A673 (cell line): Measurements from ENCODE around the gene AMOTL1. TPM values are rescaled to one million over a fixed set of nuclear protein-coding genes. Genes with fewer than 3 reads are reported as not detected.

Experiments used
- BruUV-seq: library from RNA; stranded (reverse); fragments of 400-500 nt; replicated peaks from 2 replicates; lab custom pipeline; 2021; lab: Mats Ljungman, UMichigan
- CTCF ChIA-PET: fragments of 300-600 bp; sonication (Branson Sonifier 250); formaldehyde crosslinking; loops from one replicate; lab custom pipeline; 2022; ENCODE audit warnings: antibody characterized with exemption; lab: Charles Lee
- POLR2A ChIA-PET: fragments of 300-600 bp; sonication (Branson Sonifier 250); formaldehyde crosslinking; loops from one replicate; lab custom pipeline; 2022; ENCODE audit warnings: antibody characterized with exemption; ENCODE audit not compliant: low non-redundant PET; lab: Charles Lee
- DNase-seq: peaks from one replicate; pipeline ENCODE4 v3.0.0-alpha.2; 2015; ENCODE audit warnings: low spot score
- H3K27ac ChIP-seq: fragments of 200-600 bp; sonication (generic); 2 replicates; pipeline ENCODE4 v1.5.1; 2016; ENCODE audit warnings: mixed run types, low read depth, mild to moderate bottlenecking, mixed read lengths, antibody characterized with exemption, low read length; ENCODE audit not compliant: poor library complexity, severe bottlenecking
- H3K27me3 ChIP-seq: fragments of 200-600 bp; sonication (generic); replicated peaks from 2 replicates; pipeline ENCODE4 v1.6.1; 2017; ENCODE audit warnings: mixed run types, low read depth, mild to moderate bottlenecking, mixed read lengths, antibody characterized with exemption, low read length; ENCODE audit not compliant: insufficient read depth, poor library complexity
- H3K36me3 ChIP-seq: fragments of 200-600 bp; sonication (generic); 2 replicates; pipeline ENCODE4 v1.6.1; 2016; ENCODE audit warnings: mixed run types, mild to moderate bottlenecking, mixed read lengths, antibody characterized with exemption, low read length; ENCODE audit not compliant: insufficient read depth, poor library complexity, severe bottlenecking
- H3K4me1 ChIP-seq: fragments of 200-600 bp; sonication (generic); 2 replicates; pipeline ENCODE4 v1.6.1; 2017; ENCODE audit warnings: mixed run types, mild to moderate bottlenecking, mixed read lengths, antibody characterized with exemption, low read length; ENCODE audit not compliant: insufficient read depth, poor library complexity, severe bottlenecking
- H3K4me3 ChIP-seq: fragments of 200-600 bp; sonication (generic); 2 replicates; pipeline ENCODE4 v1.5.1; 2016; ENCODE audit warnings: low read depth, mixed run types, mild to moderate bottlenecking, mixed read lengths, low read length; ENCODE audit not compliant: poor library complexity, severe bottlenecking
- H3K9me3 ChIP-seq: fragments of 200-600 bp; sonication (generic); 2 replicates; pipeline ENCODE4 v1.6.1; 2016; ENCODE audit warnings: mixed run types, low read depth, mild to moderate bottlenecking, mixed read lengths, antibody characterized with exemption, low read length; ENCODE audit not compliant: poor library complexity, severe bottlenecking
- EZH2 ChIP-seq: fragments of 200-600 bp; sonication (generic); IDR thresholded peaks from 2 replicates; pipeline ENCODE4 v1.6.1; 2017; ENCODE audit warnings: borderline replicate concordance, low read depth, mild to moderate bottlenecking, mixed read lengths, antibody characterized with exemption, low read length; ENCODE audit not compliant: poor library complexity, severe bottlenecking
- intact Hi-C: fragments of 100-400 bp; cut with micrococcal nuclease; formaldehyde crosslinking; loops from one replicate; pipeline ENCODE4 v1.10.0; 2022; ENCODE audit not compliant: unreplicated experiment
- total RNA-seq: library from RNA; stranded (reverse); gene quantifications from 2 replicates; pipeline ENCODE4 v1.2.3, GENCODE V29; 2021
- TF ChIP-seq, protein P1 (sequence below): fragments of 300-800, 200-600 bp; sonication (generic); conservative IDR thresholded peaks from 2 replicates; pipeline ENCODE4 v1.5.1; 2017; ENCODE audit warnings: low read depth, mild to moderate bottlenecking, antibody characterized with exemption, low read length, moderate library complexity, mixed read lengths

AMOTL1 gene
- total RNA-seq, 1 experiment from 2014 or later, result 68.5 TPM

DNA sequence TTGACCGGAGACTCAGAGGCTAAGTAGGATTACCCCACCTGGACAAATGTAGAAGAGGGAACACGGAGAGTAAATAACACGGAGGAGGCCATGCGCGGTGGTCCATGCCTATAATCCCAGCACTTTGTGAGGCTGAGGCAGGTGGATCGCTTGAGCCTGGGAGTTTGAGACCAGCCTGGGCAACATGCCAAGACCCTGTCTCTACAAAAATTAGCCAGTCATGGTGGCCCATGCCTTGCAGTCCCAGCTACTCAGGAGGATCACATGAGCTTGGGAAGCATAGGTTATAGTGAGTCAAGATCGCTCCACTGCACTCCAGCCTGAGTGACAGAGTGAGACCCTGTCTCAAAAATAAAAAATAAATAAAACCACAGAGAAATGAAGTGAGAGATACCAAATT is 53.9 kb downstream of the AMOTL1 start:
- BruUV-seq, result no TSS peak
- Histone ChIP-seq H3K27me3 (no peaks in the 10 kb centered on the region), H3K4me1 (peaks cover 12% of the 10 kb centered on the region), H3K9me3 (peaks cover 7% of the 10 kb centered on the region), H3K4me3 (no peak overlapping the region), H3K36me3 (peaks cover 26% of the 10 kb centered on the region), H3K27ac (no peak overlapping the region)
- intact Hi-C loops, result no loop called here
- TF ChIP-seq EZH2, result no peak
- TF ChIP-seq, protein P1, sequence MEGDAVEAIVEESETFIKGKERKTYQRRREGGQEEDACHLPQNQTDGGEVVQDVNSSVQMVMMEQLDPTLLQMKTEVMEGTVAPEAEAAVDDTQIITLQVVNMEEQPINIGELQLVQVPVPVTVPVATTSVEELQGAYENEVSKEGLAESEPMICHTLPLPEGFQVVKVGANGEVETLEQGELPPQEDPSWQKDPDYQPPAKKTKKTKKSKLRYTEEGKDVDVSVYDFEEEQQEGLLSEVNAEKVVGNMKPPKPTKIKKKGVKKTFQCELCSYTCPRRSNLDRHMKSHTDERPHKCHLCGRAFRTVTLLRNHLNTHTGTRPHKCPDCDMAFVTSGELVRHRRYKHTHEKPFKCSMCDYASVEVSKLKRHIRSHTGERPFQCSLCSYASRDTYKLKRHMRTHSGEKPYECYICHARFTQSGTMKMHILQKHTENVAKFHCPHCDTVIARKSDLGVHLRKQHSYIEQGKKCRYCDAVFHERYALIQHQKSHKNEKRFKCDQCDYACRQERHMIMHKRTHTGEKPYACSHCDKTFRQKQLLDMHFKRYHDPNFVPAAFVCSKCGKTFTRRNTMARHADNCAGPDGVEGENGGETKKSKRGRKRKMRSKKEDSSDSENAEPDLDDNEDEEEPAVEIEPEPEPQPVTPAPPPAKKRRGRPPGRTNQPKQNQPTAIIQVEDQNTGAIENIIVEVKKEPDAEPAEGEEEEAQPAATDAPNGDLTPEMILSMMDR, result no peak
- POLR2A ChIA-PET, result no interaction called here
- CTCF ChIA-PET, result no interaction called here
- no peak for DNase-seq

DNA sequence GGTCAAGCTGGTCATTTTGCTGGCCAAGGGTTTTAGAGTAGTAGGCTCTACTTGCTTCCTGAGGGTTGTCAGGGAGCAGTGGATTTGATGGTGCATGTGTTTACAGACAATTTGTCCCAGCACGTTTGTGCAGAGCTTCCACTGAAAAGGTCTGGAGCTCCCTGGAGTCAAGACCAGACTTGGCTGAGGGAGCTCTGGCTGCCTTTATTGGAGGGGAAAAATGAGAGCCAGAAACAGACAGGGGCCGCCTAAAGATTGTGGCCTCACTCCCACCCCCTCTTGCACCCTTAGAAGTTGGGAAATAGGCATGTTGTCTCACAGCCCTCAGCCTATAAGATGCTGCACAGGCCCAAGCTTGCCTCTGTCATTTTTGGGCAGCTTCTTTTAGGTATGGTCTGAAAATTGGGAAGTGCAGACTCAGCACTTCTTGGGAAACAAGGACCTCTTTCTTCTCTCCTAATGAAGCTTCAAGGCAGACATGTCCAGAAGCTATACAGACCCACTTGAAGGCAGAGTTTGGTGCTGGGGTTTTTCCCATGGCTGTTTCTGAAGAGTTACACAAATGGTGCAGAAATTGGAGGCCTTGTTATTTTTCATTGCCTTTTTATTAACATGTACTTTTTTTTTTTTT is 55.1 kb downstream of the AMOTL1 start:
- H3K36me3 ChIP-seq, result peaks cover 22% of the 10 kb centered on the region
- intact Hi-C loops, result no loop called here
- no peak for TF ChIP-seq EZH2
- TF ChIP-seq, protein P1, result no peak
- H3K4me1 ChIP-seq, result peaks cover 12% of the 10 kb centered on the region
- no peak overlapping the region for H3K27ac ChIP-seq
- no peak for DNase-seq
- no TSS peak for BruUV-seq
- ChIA-PET POLR2A (interaction anchor here (0.6 kb wide), 1 partner anchor 222 kb away, joined by 3 read pairs; no protein-coding TSS in a partner anchor), CTCF (no interaction called here)
- H3K27me3 ChIP-seq, result no peaks in the 10 kb centered on the region
- H3K4me3 ChIP-seq, result no peak overlapping the region
- H3K9me3 ChIP-seq, result no peaks in the 10 kb centered on the region

DNA sequence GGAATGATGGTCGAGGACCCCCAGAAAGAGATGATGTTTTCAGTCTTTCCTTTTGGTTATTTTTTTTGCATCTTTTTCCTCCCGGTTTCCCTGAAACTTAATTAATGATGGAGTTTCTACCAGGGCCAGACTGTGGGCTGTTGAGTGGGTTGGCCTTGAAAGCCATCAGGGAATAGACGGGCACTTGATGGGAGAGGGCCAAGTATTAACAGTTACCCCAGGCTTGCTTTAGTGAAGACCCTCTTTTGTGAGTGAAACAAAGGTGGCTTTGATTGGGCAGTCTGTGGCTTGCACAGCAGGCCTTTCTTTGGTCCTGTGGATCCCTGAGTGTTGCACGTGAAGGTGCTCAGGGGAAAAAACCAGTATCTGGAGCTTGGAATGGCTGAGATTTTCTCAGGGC is 56.9 kb downstream of the AMOTL1 start:
- H3K27ac ChIP-seq, result no peak overlapping the region
- peaks cover 31% of the 10 kb centered on the region for H3K36me3 ChIP-seq
- ChIA-PET POLR2A (no interaction called here), CTCF (no interaction called here)
- no peaks in the 10 kb centered on the region for H3K27me3 ChIP-seq
- BruUV-seq, result no TSS peak
- no peaks in the 10 kb centered on the region for H3K9me3 ChIP-seq
- DNase-seq, result no peak
- no peak overlapping the region for H3K4me3 ChIP-seq
- intact Hi-C loops, result no loop called here
- TF ChIP-seq, protein P1, result no peak
- no peak for TF ChIP-seq EZH2
- peaks cover 12% of the 10 kb centered on the region for H3K4me1 ChIP-seq
